HEK293T (cell line): ENCODE data around the gene KCNK4.

Source experiments
- CTCF ChIA-PET: fragments of 350-600 bp; formaldehyde crosslinking; extraction: SDS; loops from one replicate; lab custom pipeline; 2021; ENCODE audit warnings: antibody characterized with exemption, inconsistent platforms; lab: Yijun Ruan, JAX
- POLR2A ChIA-PET: fragments of 350-600 bp; formaldehyde crosslinking; extraction: SDS; loops from one replicate; lab custom pipeline; 2020; ENCODE audit warnings: antibody characterized with exemption, inconsistent platforms; lab: Yijun Ruan, JAX
- DNase-seq: peaks from one replicate; pipeline ENCODE4 v3.0.0; 2012; ENCODE audit warnings: mixed read lengths; ENCODE audit errors: extremely low spot score
- ARNT ChIP-seq: fragments of 450-650 bp; IDR thresholded peaks from 2 replicates; pipeline ENCODE4 v1.6.1; 2017; ENCODE audit warnings: mild to moderate bottlenecking
- BHLHE40 ChIP-seq: fragments of 450-650 bp; IDR thresholded peaks from 2 replicates; pipeline ENCODE4 v1.6.1; 2016; ENCODE audit warnings: mild to moderate bottlenecking, moderate library complexity, borderline replicate concordance
- CTBP1 ChIP-seq: fragments of 450-650 bp; IDR thresholded peaks from 2 replicates; pipeline ENCODE4 v1.6.1; 2016; ENCODE audit warnings: borderline replicate concordance
- ELF4 ChIP-seq: fragments of 450-650 bp; IDR thresholded peaks from 2 replicates; pipeline ENCODE4 v1.6.1; 2017; ENCODE audit warnings: antibody characterized with exemption
- FOXA1 ChIP-seq: fragments of 450-650 bp; IDR thresholded peaks from 2 replicates; pipeline ENCODE4 v1.6.1; 2016; ENCODE audit warnings: mild to moderate bottlenecking
- FOXK2 ChIP-seq: fragments of 450-650 bp; IDR thresholded peaks from 2 replicates; pipeline ENCODE4 v1.6.1; 2016; ENCODE audit warnings: mild to moderate bottlenecking
- FOXM1 ChIP-seq: fragments of 450-650 bp; IDR thresholded peaks from 2 replicates; pipeline ENCODE4 v1.6.1; 2017; ENCODE audit warnings: mild to moderate bottlenecking, borderline replicate concordance
- HDGF ChIP-seq: fragments of 450-650 bp; IDR thresholded peaks from 2 replicates; pipeline ENCODE4 v1.6.1; 2017; ENCODE audit warnings: antibody characterized with exemption, borderline replicate concordance
- L3MBTL2 ChIP-seq: fragments of 450-650 bp; conservative IDR thresholded peaks from 2 replicates; pipeline ENCODE4 v1.6.1; 2016; ENCODE audit warnings: mild to moderate bottlenecking
- LEF1 ChIP-seq: fragments of 450-650 bp; IDR thresholded peaks from 2 replicates; pipeline ENCODE4 v1.6.1; 2017; ENCODE audit warnings: mild to moderate bottlenecking, borderline replicate concordance
- NFRKB ChIP-seq: fragments of 450-650 bp; IDR thresholded peaks from 2 replicates; pipeline ENCODE4 v1.6.1; 2016; ENCODE audit warnings: mild to moderate bottlenecking, moderate library complexity
- PKNOX1 ChIP-seq: fragments of 450-650 bp; IDR thresholded peaks from 2 replicates; pipeline ENCODE4 v1.6.1; 2016
- SP1 ChIP-seq: fragments of 450-650 bp; IDR thresholded peaks from 2 replicates; pipeline ENCODE4 v1.6.1; 2017
- SUZ12 ChIP-seq: fragments of 450-650 bp; IDR thresholded peaks from 2 replicates; pipeline ENCODE4 v1.6.1; 2016; ENCODE audit warnings: mild to moderate bottlenecking
- TARDBP ChIP-seq: fragments of 450-650 bp; IDR thresholded peaks from 2 replicates; pipeline ENCODE4 v1.6.1; 2016
- ZNF384 ChIP-seq: fragments of 450-650 bp; IDR thresholded peaks from 2 replicates; pipeline ENCODE4 v1.6.1; 2016

KCNK4 gene

GRCh38 chr11:64262271-64263002 lies 28.7 kb upstream of the KCNK4 start:
- DNase-seq = no peak

GRCh38 chr11:64263021-64263946 lies 27.8 kb upstream of the KCNK4 start:
- no peak for DNase-seq
- no peak for TF ChIP-seq FOXA1
- no peak for TF ChIP-seq SP1
- no peak for TF ChIP-seq L3MBTL2
- no peak for TF ChIP-seq ZNF384
- no peak for TF ChIP-seq SUZ12
- TF ChIP-seq BHLHE40 = no peak
- no peak for TF ChIP-seq HDGF
- no peak for TF ChIP-seq FOXM1
- no peak for TF ChIP-seq NFRKB
- no peak for TF ChIP-seq CTBP1
- no peak for TF ChIP-seq PKNOX1
- TF ChIP-seq LEF1 = no peak
- no peak for TF ChIP-seq ARNT
- POLR2A ChIA-PET = interaction anchor here (0.6 to 2.3 kb wide), 5 partner anchors 8 to 54 kb away, joined by 3 to 5 read pairs (median 4); partner anchors contain the start of genes PLCB3, PPP1R14B and TRMT112
- CTCF ChIA-PET = no interaction called here

More at GRCh38 chr11:64262271-64263002, 28.7 kb upstream of the KCNK4 start:
- CTCF ChIA-PET = no interaction called here
- TF ChIP-seq ARNT = no peak
- TF ChIP-seq SUZ12 = no peak
- no peak for TF ChIP-seq L3MBTL2
- TF ChIP-seq SP1 = no peak
- TF ChIP-seq LEF1 = no peak
- no peak for TF ChIP-seq NFRKB
- TF ChIP-seq ZNF384 = no peak
- no peak for TF ChIP-seq BHLHE40
- no peak for TF ChIP-seq TARDBP
- TF ChIP-seq ELF4 = no peak
- TF ChIP-seq FOXA1 = no peak
- no peak for TF ChIP-seq FOXK2
- POLR2A ChIA-PET = interaction anchor here (1.6 kb wide), 1 partner anchor 9 kb away, joined by 4 read pairs; no protein-coding TSS in a partner anchor

GRCh38 chr11:64263947-64264317 lies 27.2 kb upstream of the KCNK4 start:
- CTCF ChIA-PET = no interaction called here
- POLR2A ChIA-PET = interaction anchor here (0.6 to 2.3 kb wide), 7 partner anchors 13 to 78 kb away, joined by 3 to 5 read pairs (median 3); partner anchors contain the start of genes PLCB3, PPP1R14B, STIP1 and TRMT112
- DNase-seq = no peak
- TF ChIP-seq FOXM1 = no peak
- no peak for TF ChIP-seq PKNOX1
- no peak for TF ChIP-seq L3MBTL2
- TF ChIP-seq ARNT = no peak
- no peak for TF ChIP-seq SP1
- no peak for TF ChIP-seq FOXA1
- no peak for TF ChIP-seq FOXK2
- no peak for TF ChIP-seq SUZ12
- no peak for TF ChIP-seq TARDBP
- no peak for TF ChIP-seq BHLHE40
- TF ChIP-seq NFRKB = no peak
- TF ChIP-seq CTBP1 = no peak
- TF ChIP-seq ZNF384 = no peak
- no peak for TF ChIP-seq HDGF

DNA sequence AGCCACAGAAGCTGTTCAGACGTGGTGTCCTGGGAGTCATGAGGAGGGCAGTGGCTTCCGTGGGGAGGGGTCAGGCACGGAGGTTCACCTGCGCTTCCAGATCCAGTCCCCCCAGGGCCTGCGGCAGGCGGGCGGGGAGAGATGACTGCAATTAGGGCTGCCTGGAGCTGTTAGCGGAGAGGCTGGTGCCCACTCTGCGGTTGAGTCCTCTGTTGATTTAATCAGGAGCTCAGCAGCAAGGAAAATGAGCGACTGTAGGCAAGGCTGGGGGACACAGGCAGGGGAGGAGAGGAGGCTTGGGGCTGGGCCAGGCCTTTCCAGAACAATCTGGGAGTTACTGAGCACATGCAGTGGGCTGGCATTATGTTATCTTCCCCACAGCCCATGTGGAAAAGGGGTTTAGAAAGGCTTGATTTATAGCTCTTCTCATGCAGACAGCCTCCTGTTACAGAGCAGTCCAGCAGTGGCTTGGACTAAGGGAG lies 26.7 kb upstream of the KCNK4 start:
- POLR2A ChIA-PET = interaction anchor here (0.6 to 2.3 kb wide), 6 partner anchors 17 to 79 kb away, joined by 3 to 5 read pairs (median 3); partner anchors contain the start of genes PPP1R14B, STIP1 and TRMT112
- DNase-seq = no peak
- CTCF ChIA-PET = no interaction called here
- TF ChIP-seq NFRKB = no peak
- no peak for TF ChIP-seq L3MBTL2
- TF ChIP-seq ZNF384 = no peak

DNA sequence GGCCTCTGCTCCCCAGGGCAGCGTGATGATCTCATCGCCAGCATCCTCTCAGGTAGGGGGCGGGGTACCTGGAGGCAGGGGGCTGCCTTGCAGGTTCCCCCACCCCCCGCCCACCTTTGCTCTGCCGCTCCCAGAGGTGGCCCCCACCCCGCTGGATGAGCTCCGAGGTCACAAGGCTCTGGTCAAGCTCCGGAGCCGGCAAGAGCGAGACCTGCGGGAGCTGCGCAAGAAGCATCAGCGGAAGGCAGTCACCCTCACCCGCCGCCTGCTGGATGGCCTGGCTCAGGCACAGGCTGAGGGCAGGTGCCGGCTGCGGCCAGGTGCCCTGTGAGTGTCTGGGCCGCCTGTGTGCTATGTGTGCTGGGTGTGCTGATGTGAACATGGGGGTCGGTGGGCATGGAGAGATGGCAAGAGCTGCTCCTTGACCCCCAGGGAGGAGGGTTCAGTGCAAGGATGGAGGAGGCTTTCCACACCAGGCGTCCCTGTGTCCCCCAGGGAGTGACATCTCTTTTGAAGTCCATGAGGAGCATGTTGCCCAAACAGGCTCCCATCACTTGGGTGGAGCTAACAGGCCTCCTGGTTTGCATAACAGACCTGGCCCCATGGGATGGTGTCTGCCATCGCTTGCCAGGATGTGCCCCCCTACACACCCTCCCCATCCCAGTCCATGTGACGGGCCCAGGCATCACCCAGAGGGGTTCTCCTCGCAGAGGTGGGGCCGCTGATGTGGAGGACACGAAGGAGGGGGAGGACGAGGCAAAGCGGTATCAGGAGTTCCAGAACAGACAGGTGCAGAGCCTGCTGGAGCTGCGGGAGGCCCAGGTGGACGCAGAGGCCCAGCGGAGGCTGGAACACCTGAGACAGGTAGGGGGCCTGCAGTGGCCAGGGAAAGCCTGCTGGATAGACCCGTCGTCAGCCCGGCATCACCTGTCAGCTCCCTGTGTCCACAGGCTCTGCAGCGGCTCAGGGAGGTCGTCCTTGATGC lies 25.6 kb upstream of the KCNK4 start:
- ChIA-PET POLR2A (interaction anchor here (0.7 to 2.3 kb wide), 5 partner anchors 10 to 26 kb away, joined by 3 to 5 read pairs (median 3); partner anchors contain the start of gene PPP1R14B), CTCF (no interaction called here)
- no peak for TF ChIP-seq HDGF
- no peak for TF ChIP-seq TARDBP
- TF ChIP-seq CTBP1 = no peak
- DNase-seq = no peak

GRCh38 chr11:64266339-64266738 lies 24.8 kb upstream of the KCNK4 start:
- CTCF ChIA-PET = no interaction called here

More at GRCh38 chr11:64266339-64266738, 24.8 kb upstream of the KCNK4 start:
- POLR2A ChIA-PET = no interaction called here
- no peak for TF ChIP-seq ZNF384
- no peak for TF ChIP-seq L3MBTL2
- no peak for TF ChIP-seq FOXM1
- no peak for TF ChIP-seq TARDBP
- TF ChIP-seq PKNOX1 = no peak
- TF ChIP-seq ARNT = no peak
- no peak for TF ChIP-seq FOXK2
- no peak for TF ChIP-seq SUZ12
- TF ChIP-seq LEF1 = no peak
- no peak for TF ChIP-seq SP1
- TF ChIP-seq FOXA1 = no peak
- no peak for TF ChIP-seq BHLHE40
- no peak for TF ChIP-seq CTBP1
- no peak for TF ChIP-seq NFRKB
- no peak for TF ChIP-seq HDGF
- TF ChIP-seq ELF4 = no peak
- DNase-seq = no peak
